Fibroblast of pulmonary artery (primary cell): ENCODE data around the gene PHF13.
"Not testable (repeated sequence)": the region's sequence is repeated elsewhere in the genome, so short reads cannot be mapped to it uniquely, and the experiment has no call there.

Source experiments
- DNase-seq: peaks from one replicate; pipeline ENCODE4 v3.0.0-alpha.2; 2010; ENCODE audit warnings: low read depth
- H3K4me3 ChIP-seq: replicated peaks from 2 replicates; pipeline ENCODE4 v1.5.1; 2011; ENCODE audit warnings: low read depth, mild to moderate bottlenecking, control low read depth, low read length, moderate library complexity
- CTCF ChIP-seq: IDR thresholded peaks from 2 replicates; pipeline ENCODE4 v1.5.1; 2011; ENCODE audit warnings: mild to moderate bottlenecking, control low read depth, low read length, inconsistent platforms; ENCODE audit errors: missing control alignments

PHF13 gene

GRCh38 chr1:6631058-6631457 is 17.5 kb downstream of the PHF13 start:
- no peak for TF ChIP-seq CTCF

GRCh38 chr1:6632588-6633514 is 19.3 kb downstream of the PHF13 start:
- DNase-seq = no peak
- no peak overlapping the region for H3K4me3 ChIP-seq
- no peak for TF ChIP-seq CTCF

More at GRCh38 chr1:6631058-6631457, 17.5 kb downstream of the PHF13 start:
- no peak overlapping the region for H3K4me3 ChIP-seq
- no peak for DNase-seq

GRCh38 chr1:6634371-6635052 is 21.0 kb downstream of the PHF13 start:
- H3K4me3 ChIP-seq = no peak overlapping the region
- peak; percentile 42 for DNase-seq
- TF ChIP-seq CTCF = peak; percentile 46

GRCh38 chr1:6635161-6635909 is 21.8 kb downstream of the PHF13 start:
- TF ChIP-seq CTCF = no peak
- no peak for DNase-seq
- no peak overlapping the region for H3K4me3 ChIP-seq

GRCh38 chr1:6635910-6636760 is 22.6 kb downstream of the PHF13 start:
- TF ChIP-seq CTCF = no peak
- DNase-seq = no peak
- H3K4me3 ChIP-seq = no peak overlapping the region

- H3K4me3 ChIP-seq = not testable (repeated sequence)
These were observed 23.2 kb downstream of the PHF13 start for GRCh38 chr1:6636778-6637177.

More at GRCh38 chr1:6636778-6637177, 23.2 kb downstream of the PHF13 start:
- DNase-seq = not testable (repeated sequence)
